Measurements from ENCODE around the gene EVX1. TPM values are rescaled to one million over a fixed set of nuclear protein-coding genes. Genes with fewer than 3 reads are reported as not detected.

Gene EVX1
- total and polyA plus RNA-seq, 2 experiments from 2014 or later, result not detected

DNA sequence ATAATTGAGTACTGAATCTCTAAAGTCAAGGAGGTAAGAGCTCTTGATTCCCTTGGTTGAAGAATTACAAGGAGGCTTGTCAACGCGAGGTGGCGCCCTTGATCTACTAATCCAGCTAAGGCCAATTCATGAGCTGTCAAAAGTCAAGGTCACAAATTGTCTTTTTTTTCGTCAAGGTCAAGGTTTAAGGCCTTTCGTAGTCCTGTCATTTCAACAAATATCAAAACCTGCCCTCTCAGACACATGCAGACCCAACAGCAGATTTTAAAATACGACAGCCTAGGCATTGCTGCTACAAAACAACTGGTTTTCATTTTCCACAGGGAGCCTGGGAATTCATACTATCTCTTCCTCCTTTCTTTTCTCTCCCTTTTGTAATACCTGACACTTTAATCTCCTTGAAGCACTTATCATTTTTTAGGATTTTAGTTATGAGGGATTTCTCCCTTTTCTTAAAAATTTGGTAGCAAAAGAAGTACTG is 46.3 kb upstream of the EVX1 start:
- 2 to 4% methylated on average over 6 of the region's 6 CpGs for WGBS, 2 experiments (ENCODE audit: low coverage in 1 of 2, low lambda C conversion rate in 2 of 2, missing lambda C conversion rate in 2 of 2)
- no peak overlapping the region for H3K9ac ChIP-seq
- H3K4me3 ChIP-seq, result no peak overlapping the region
- in situ Hi-C loops (cut with MboI), result loop anchor here (10.0 kb wide), 1 partner anchor 898 kb away; no protein-coding TSS in a partner anchor
- TF ChIP-seq EZH2 (IDR thresholded peaks at IDR 0.05; ENCODE audit: insufficient read depth, poor library complexity, severe bottlenecking), result no peak
- TF ChIP-seq EZH2phosphoT487 (IDR thresholded peaks at IDR 0.05; ENCODE audit: insufficient read depth, low read depth), result no peak
- peaks cover 15% of the 10 kb centered on the region; the same call in 1 of the 2 replicates for H3K27me3 ChIP-seq (replicated peaks; ENCODE audit: insufficient read depth)
- no peaks in the 10 kb centered on the region for H3K36me3 ChIP-seq (ENCODE audit: low read depth)
- no peaks in the 10 kb centered on the region for H3K9me2 ChIP-seq (ENCODE audit: insufficient read depth)
- H3F3A ChIP-seq (ENCODE audit: insufficient read depth), result peaks cover 10% of the 10 kb centered on the region; the same call in 1 of the 2 replicates
- no peak overlapping the region for H2AFZ ChIP-seq
- H3K4me1 ChIP-seq (ENCODE audit: insufficient read depth), result no peaks in the 10 kb centered on the region
- H3K4me2 ChIP-seq (ENCODE audit: unreplicated experiment), result no peak overlapping the region
- no peaks in the 10 kb centered on the region for H3K9me3 ChIP-seq (ENCODE audit: low read depth)
- H4K20me1 ChIP-seq (ENCODE audit: insufficient read depth), result no peaks in the 10 kb centered on the region
- H3K79me2 ChIP-seq (ENCODE audit: insufficient read depth), result no peaks in the 10 kb centered on the region
- no peak overlapping the region for H3K27ac ChIP-seq
- DNase-seq, result peak; percentile 75

DNA sequence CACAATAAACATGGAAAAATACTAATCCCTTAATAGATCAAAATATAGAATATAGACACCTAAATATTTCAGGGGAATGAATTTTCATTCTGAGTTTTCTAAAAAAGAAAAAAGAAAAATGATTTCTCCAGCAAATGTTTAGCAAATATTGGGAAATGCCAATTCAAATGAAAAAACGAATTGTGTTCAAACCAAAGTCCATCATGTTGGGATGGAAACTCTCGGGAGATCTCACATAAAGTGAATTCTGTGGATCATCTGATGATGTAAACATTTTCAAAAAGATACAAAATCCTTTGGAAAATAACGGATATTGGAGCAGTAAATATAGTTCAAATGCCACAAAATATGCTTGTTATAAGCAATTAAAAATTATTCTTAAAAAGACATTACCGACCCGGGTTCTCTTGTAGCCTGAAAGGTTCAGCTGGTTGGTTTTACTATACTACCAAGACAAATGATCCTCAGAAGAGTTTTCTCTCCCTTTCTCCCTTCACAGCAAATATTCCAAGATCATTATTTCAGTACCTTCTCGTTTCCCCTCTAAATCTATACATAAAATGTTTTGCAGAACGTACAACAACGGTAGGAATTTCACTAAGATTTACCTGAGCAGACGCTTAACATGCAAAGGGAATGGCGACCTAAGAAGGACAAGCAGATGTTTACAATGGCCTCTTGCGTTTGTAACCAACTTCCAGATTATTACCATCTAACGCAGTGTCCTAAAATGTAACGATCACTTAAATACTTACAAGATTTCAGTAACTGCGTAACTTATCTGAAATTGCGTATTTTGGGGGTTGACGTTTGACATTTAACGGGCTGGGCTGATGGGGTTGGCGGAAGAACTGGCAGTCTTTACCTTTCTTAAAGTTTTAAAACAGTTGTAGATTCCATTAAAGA is 45.2 kb upstream of the EVX1 start:
- TF ChIP-seq EZH2 (IDR thresholded peaks at IDR 0.05; ENCODE audit: insufficient read depth, poor library complexity, severe bottlenecking) (peak; percentile 80), EZH2phosphoT487 (IDR thresholded peaks at IDR 0.05; ENCODE audit: insufficient read depth, low read depth) (no peak)
- H2AFZ ChIP-seq, result no peak overlapping the region
- H3K27ac ChIP-seq, result no peak overlapping the region
- H3K4me1 ChIP-seq (ENCODE audit: insufficient read depth), result no peaks in the 10 kb centered on the region
- no peaks in the 10 kb centered on the region for H3K79me2 ChIP-seq (ENCODE audit: insufficient read depth)
- no peak for DNase-seq
- H3K27me3 ChIP-seq (replicated peaks; ENCODE audit: insufficient read depth), result peaks cover 21% of the 10 kb centered on the region; the same call in 1 of the 2 replicates
- peaks cover 10% of the 10 kb centered on the region; the same call in 1 of the 2 replicates for H3F3A ChIP-seq (ENCODE audit: insufficient read depth)
- H3K4me3 ChIP-seq, result no peak overlapping the region
- H3K4me2 ChIP-seq (ENCODE audit: unreplicated experiment), result no peak overlapping the region
- WGBS, 2 experiments (ENCODE audit: low coverage in 1 of 2, low lambda C conversion rate in 2 of 2, missing lambda C conversion rate in 2 of 2), result 77 to 86% methylated on average over 18 of the region's 18 CpGs
- H4K20me1 ChIP-seq (ENCODE audit: insufficient read depth), result no peaks in the 10 kb centered on the region
- no peaks in the 10 kb centered on the region for H3K9me2 ChIP-seq (ENCODE audit: insufficient read depth)
- in situ Hi-C loops (cut with MboI), result loop anchor here (10.0 kb wide), 1 partner anchor 897 kb away; no protein-coding TSS in a partner anchor
- no peaks in the 10 kb centered on the region for H3K36me3 ChIP-seq (ENCODE audit: low read depth)
- H3K9me3 ChIP-seq (ENCODE audit: low read depth), result no peaks in the 10 kb centered on the region
- H3K9ac ChIP-seq, result no peak overlapping the region

DNA sequence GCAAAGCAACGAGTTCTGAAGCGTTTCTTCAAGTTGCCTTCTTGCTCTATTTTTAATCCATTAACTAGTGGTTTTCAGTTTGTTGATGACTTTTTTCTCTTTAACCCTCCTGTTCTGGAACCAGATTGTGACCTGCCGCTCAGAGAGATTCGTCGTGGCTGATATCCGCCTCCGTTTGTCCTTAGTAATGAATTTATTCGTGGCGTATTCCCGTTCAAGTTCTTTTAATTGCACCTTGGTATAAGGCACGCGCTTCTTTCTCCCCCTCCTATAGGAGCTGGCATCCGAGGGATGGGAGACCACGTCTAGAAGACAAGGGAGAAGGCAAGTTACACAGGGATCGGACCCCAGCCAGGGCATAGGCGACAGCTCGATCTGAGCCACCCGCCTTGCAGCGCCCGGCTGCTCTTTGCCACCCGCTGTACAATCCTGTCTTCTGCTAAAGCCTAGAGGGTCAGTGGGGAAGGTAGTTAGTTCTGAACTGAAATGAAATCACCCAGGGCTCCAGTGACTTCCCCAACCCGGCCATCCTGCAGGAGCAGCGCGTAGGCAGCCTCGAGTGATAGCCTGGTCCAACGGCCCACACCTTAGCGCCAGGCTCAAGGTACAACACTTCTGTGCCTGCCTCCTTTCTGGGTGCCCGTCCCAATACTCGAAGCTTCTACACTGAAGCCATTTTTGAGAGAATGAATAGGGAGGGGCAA is 44.3 kb upstream of the EVX1 start:
- peaks cover 10% of the 10 kb centered on the region; the same call in 1 of the 2 replicates for H3F3A ChIP-seq (ENCODE audit: insufficient read depth)
- DNase-seq, result no peak
- H4K20me1 ChIP-seq (ENCODE audit: insufficient read depth), result no peaks in the 10 kb centered on the region
- no peak overlapping the region for H3K9ac ChIP-seq
- H3K4me3 ChIP-seq, result peak overlapping the region; percentile 70; the same call in 1 of the 2 replicates
- H2AFZ ChIP-seq, result peak overlapping the region; percentile 86
- H3K79me2 ChIP-seq (ENCODE audit: insufficient read depth), result no peaks in the 10 kb centered on the region
- H3K27me3 ChIP-seq (replicated peaks; ENCODE audit: insufficient read depth), result peaks cover 25% of the 10 kb centered on the region; the same call in 1 of the 2 replicates
- H3K9me2 ChIP-seq (ENCODE audit: insufficient read depth), result no peaks in the 10 kb centered on the region
- no peaks in the 10 kb centered on the region for H3K36me3 ChIP-seq (ENCODE audit: low read depth)
- TF ChIP-seq EZH2phosphoT487 (IDR thresholded peaks at IDR 0.05; ENCODE audit: insufficient read depth, low read depth), result 0 out of 2 replicates have a peak, but pooled peaks have one; percentile 53
- TF ChIP-seq EZH2 (IDR thresholded peaks at IDR 0.05; ENCODE audit: insufficient read depth, poor library complexity, severe bottlenecking), result peak; percentile 74
- in situ Hi-C loops (cut with MboI), result loop anchor here (10.0 kb wide), 1 partner anchor 897 kb away; no protein-coding TSS in a partner anchor
- WGBS, 2 experiments (ENCODE audit: low coverage in 1 of 2, low lambda C conversion rate in 2 of 2, missing lambda C conversion rate in 2 of 2), result 45% methylated on average over 29 of the region's 29 CpGs
- H3K4me1 ChIP-seq (ENCODE audit: insufficient read depth), result no peaks in the 10 kb centered on the region
- H3K9me3 ChIP-seq (ENCODE audit: low read depth), result no peaks in the 10 kb centered on the region
- H3K4me2 ChIP-seq (ENCODE audit: unreplicated experiment), result no peak overlapping the region
- H3K27ac ChIP-seq, result no peak overlapping the region

Data from GM23248 (cell line).